NT2/D1 (cell line): ENCODE results near the gene BEND6.

Experiments
- SUZ12 ChIP-seq: IDR thresholded peaks from 2 replicates; pipeline ENCODE4 v1.6.1; 2011; ENCODE audit not compliant: insufficient read length, insufficient read depth; ENCODE audit errors: extremely low read depth
- YY1 ChIP-seq: IDR thresholded peaks from 2 replicates; pipeline ENCODE4 v1.6.1; 2011; ENCODE audit not compliant: insufficient read length, insufficient read depth
- ZNF274 ChIP-seq: IDR thresholded peaks from 2 replicates; pipeline ENCODE4 v1.6.1; 2011; ENCODE audit warnings: mild to moderate bottlenecking, low read depth, low read length

DNA sequence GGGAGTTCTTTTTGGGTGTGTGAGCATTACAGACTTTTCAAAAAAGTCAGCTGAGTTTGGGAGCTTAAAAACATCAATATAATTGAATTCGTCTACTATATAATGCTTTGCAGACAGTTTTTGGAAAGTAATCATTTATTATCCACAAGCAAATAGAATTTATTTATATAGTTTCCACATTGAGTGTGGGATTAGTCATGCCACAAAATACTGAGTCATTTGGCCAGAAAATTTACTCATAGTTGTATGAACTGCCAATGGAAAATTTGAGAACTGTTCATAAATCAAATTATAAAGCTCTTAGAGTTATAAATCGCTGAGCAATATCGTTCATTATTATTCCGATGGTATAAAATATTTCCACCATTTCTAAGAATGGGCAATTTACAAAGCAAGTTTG, 5.0 kb downstream of the BEND6 start:
- no peak for TF ChIP-seq YY1
- TF ChIP-seq ZNF274: no peak
- TF ChIP-seq SUZ12: no peak
